A172 (cell line): ENCODE data around the gene JAG2. TPM values are rescaled to one million over a fixed set of nuclear protein-coding genes. Genes with fewer than 3 reads are reported as not detected.
A peak's percentile ranks its signal among the peaks of the same experiment; 100 is the strongest.

ENCODE experiments used
- DNase-seq: peaks from one replicate; pipeline ENCODE4 v3.0.0-alpha.2; 2015; ENCODE audit warnings: low spot score
- total RNA-seq: library from RNA; depleted of rRNA; stranded (reverse); fragments of >200 nt; shearing (Covaris generic); gene quantifications from 2 replicates; pipeline ENCODE4 v1.2.3, GENCODE V29; 2014; rRNA removed

Gene JAG2
- total RNA-seq, 1 experiment from 2014 or later = 6.5 TPM

DNA sequence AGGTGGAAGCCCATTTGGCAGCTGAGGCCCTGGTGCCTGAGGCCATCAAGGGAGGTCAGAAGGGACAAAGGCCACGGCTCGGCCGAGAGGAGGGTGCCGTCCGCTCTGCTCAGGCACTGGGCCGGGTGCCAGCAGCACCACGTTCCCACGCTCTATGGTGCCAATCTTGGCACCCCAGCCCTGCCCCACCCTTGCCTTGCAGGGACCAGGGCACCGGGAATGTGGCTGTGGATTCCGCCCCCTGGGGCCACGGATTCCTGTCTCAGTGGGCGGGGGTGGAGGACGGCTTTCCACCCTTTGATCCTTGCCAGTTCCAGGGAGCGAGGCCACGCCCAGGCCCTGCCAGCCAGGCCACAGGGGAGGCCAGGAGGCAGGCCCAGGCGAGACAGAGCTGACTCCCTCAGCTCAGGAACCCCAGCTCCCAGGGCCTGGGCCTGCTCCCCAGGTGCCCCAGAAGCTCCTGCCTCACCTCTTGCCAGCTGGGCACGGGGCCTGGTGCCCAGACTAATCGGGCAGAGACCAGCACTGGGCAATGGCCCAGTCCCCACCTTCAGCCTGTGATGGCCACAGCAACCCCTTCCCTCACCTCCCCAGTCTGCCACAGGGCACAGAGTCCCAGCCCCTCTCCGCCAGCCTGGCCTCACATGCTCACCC, 76.9 kb downstream of the JAG2 start:
- peak; percentile 85 for DNase-seq

- DNase-seq = no peak
Measured at GRCh38 chr14:105091054-105091516, 77.5 kb downstream of the JAG2 start.

Other genes with a start within 250 kb of the JAG2 start
- not detected in 2 replicates for gene PLD4, start 243.9 kb downstream of the JAG2 start, total RNA-seq
- 162 and 191 TPM in 2 replicates for gene AHNAK2, start 190.4 kb downstream of the JAG2 start, total RNA-seq
- gene CLBA1, start 183.0 kb downstream of the JAG2 start, total RNA-seq = 9.9 and 11.1 TPM in 2 replicates
- 37.2 and 40.4 TPM in 2 replicates for gene CDCA4, start 147.7 kb downstream of the JAG2 start, total RNA-seq
- gene GPR132, start 103.3 kb downstream of the JAG2 start, total RNA-seq = 0.19 TPM in 1 of 2 replicates, not detected in the other
- gene NUDT14, start 12.5 kb upstream of the JAG2 start, total RNA-seq = 19.9 and 23.1 TPM in 2 replicates
- not detected in 2 replicates for gene BTBD6, start 79.8 kb upstream of the JAG2 start, total RNA-seq
- 12.0 and 16.2 TPM in 2 replicates for gene BRF1, start 132.2 kb upstream of the JAG2 start, total RNA-seq
- gene PACS2, start 146.0 kb upstream of the JAG2 start, total RNA-seq = 29.8 and 35.9 TPM in 2 replicates
- 0.17 TPM in 1 of 2 replicates, not detected in the other for gene TEX22, start 229.8 kb upstream of the JAG2 start, total RNA-seq